GM19035 (cell line): Measurements from ENCODE around the gene MOCS3.
"Not testable (repeated sequence)": the region's sequence is repeated elsewhere in the genome, so short reads cannot be mapped to it uniquely, and the experiment has no call there.

Experiments used
- ATAC-seq: cut with Tn5 transposase; IDR thresholded peaks from one replicate; pipeline ENCODE4 v1.9.1; 2021; ENCODE audit not compliant: unreplicated experiment

The MOCS3 gene

GRCh38 chr20:50932016-50932485 is 26.6 kb upstream of the MOCS3 start:
- no peak for ATAC-seq

DNA sequence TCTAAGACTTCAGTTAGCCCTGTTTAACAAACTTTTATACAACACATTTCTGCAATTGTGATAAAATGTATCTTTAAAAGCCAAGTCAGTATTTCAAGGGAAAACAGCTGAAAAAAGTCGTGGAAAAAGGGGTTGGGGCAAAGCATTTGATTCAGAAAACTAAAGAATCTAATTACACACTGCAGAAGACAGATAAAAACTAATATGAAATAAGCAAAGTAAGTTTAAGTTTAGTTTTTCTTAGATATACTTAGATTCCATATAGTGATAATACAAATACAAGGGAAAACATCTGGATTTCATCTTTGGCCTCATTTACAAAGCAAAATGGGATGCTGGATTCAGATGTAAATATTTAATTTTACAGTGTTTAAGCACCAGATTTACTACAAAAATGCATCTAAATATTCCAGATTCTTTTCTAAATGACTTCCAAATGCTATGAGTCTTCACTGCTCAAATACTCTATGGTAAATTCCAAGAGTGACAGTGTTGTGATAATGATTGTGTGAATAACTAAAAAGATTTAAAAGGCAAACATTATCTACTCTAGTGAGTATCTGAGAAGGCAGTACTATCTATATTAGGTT is 25.8 kb upstream of the MOCS3 start:
- ATAC-seq: no peak

DNA sequence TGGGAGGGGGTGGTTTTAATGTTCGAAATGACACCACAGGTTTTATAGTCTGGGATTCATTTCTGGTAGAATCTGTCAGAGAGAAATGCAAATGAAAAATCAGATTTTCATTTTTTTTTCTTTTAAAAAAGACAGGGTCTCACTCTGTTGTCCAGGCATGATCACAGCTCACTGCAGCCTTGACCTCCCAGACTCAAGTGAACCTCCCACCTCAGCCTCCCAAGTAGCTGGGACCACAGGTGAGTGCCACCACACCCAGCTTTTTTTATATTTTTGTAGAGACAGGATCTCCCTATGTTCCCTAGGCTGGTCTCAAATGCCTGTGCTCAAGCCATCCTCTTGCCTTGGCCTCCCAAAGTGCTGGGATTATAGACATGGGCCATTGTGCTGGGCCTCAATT is 25.0 kb upstream of the MOCS3 start:
- no peak for ATAC-seq

- ATAC-seq: no peak
Observed at GRCh38 chr20:50943069-50943468, 15.5 kb upstream of the MOCS3 start.

GRCh38 chr20:50948132-50948785 is 10.4 kb upstream of the MOCS3 start:
- no peak for ATAC-seq

- no peak for ATAC-seq
Observed at GRCh38 chr20:50953196-50953595, 5.4 kb upstream of the MOCS3 start.

DNA sequence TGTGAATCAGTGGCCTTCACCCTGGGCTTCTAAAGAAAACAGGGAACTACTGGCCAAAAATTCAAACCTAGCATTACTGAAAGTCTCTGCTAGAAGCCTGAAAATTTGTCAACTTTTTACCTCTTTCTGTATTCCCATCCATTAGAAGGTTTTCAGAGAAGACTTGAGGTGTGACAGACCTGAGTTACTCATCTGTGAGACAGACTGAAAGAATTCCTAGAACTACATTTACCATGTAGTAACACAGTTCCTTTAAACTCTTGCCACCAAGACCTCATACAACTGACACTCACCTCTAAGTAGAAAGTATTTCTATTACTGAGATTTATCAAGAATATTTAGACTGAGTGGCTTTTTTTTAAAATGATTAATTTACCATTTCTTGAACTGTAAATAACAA is 4.8 kb upstream of the MOCS3 start:
- no peak for ATAC-seq

GRCh38 chr20:50957276-50957675 is 1.3 kb upstream of the MOCS3 start:
- ATAC-seq: no peak

- peak; percentile 84 for ATAC-seq
Observed at GRCh38 chr20:50957798-50958614, 612 bp upstream of the MOCS3 start, which contains the start of gene DPM1. Gene DPM1 (minus strand): TSS chr20:50958532. CDS start chr20:50958523, 9 bp downstream.

GRCh38 chr20:50959543-50960126 is 1.0 kb downstream of the MOCS3 start:
- no peak for ATAC-seq

DNA sequence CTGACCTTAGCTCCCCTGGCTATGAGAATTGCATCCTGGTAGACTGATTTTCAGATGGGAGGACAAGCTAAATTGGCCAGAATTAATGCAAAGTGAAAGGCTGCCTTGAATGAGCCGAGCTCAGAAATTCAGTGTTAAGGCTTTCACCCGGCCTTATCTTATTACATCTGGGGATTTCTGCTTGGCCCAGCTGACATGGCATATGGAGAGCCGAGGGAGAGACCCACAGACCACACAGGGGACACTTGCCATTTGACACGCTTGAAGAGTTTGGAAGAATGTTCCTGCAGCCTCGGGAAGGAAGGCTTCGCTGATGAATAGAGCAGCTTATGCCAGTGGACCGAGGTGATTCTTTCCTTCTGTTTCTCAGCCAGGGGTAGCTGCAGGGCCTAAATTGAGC is 9.0 kb downstream of the MOCS3 start:
- no peak for ATAC-seq

- no peak for ATAC-seq
Observed at GRCh38 chr20:50968289-50968688, 9.7 kb downstream of the MOCS3 start.

DNA sequence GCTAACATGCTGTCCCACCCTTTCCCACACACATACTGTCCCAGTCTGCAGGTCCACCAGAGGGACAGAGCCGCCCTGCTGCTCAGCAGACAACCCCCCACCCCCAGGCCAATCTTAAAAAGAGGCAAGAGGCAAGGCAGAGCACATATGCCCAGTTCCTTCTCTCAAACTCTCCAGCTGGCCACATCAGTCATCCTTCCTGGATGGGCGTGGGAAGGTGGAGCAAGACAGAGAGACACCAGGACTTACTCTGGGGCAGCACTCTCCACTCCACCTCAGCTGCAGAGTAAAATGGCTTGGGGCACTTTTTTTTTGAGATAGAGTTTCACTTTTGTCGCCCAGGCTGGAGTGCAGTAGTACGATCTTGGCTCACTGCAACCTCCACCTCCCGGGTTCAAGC is 10.8 kb downstream of the MOCS3 start:
- no peak for ATAC-seq

- ATAC-seq: no peak
Observed at GRCh38 chr20:50969912-50970311, 11.3 kb downstream of the MOCS3 start.

DNA sequence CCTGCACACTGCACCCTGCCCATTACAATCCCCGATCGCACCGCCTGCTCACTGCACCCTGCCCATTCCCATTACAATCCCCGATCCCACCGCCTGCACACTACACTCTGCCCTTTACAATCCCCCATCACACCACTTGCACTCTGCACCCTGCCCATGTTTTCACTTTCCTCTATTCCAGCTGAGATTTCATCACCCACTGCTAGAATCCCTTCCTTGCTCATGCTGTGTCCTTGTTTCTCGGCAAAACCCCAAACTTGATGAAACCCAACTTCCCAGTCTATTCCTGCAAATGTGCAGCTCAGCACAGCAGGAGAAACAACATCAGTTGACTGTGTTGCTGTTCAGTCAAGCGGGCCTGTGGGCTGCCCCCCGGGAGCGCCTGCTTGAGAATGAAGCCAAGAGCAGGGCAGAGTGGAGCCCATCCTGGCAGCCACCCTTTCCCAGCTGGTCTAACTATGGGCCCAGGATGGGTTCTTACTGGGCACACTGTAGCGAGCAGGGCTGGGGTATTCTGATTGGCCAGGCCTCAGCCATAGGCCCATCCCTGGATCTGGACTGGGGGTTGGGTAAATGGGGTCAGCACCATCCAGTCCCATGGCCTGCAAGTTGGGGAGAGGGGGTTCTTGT is 17.2 kb downstream of the MOCS3 start:
- ATAC-seq: no peak

DNA sequence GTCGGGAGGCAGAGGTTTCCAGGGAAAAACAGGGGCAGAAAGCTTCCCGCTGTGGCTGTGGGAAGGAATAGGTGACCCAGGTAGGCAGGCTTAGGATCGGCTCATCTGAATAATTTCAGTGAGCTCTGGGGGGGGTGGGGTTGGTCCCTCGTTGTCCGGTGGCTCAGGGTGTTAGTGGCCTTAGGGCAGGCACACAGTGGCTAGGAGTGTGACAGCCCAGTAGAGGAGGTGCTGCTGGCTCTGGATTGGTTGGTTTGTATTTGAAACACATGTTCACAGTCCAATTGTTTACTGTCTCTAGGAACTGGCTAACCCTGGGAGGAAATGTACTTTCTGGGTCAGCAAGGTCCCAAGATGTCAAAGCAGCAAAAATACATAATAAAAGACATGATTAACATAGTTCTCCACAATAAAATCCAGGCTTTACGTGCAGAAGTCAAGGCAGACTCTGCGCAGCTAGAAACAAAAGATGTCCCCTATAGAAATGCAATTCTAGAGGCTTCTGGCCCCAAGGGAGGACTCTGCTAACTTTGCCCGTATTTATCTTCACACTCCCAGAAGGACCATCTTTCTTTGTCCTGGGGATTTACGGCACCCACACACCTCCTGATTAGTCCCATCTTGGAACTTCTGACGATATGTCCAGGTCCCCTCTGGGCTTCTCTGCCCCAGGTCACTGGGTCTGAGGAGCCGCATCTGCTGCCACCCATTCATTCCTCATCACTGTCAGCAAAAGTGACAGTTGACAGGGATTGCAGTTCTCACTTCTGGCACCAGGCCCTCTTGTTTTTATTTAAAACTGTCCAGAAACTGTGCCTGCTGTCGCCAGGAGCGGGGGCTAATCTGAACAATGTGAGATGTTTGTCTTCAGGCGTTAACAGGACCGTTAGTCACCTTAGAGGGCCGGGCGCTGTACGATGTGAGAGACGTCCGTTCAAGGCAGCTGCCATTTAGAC is 18.7 kb downstream of the MOCS3 start:
- ATAC-seq: no peak

- not testable (repeated sequence) for ATAC-seq
Observed at GRCh38 chr20:50978533-50978932, 19.9 kb downstream of the MOCS3 start.

DNA sequence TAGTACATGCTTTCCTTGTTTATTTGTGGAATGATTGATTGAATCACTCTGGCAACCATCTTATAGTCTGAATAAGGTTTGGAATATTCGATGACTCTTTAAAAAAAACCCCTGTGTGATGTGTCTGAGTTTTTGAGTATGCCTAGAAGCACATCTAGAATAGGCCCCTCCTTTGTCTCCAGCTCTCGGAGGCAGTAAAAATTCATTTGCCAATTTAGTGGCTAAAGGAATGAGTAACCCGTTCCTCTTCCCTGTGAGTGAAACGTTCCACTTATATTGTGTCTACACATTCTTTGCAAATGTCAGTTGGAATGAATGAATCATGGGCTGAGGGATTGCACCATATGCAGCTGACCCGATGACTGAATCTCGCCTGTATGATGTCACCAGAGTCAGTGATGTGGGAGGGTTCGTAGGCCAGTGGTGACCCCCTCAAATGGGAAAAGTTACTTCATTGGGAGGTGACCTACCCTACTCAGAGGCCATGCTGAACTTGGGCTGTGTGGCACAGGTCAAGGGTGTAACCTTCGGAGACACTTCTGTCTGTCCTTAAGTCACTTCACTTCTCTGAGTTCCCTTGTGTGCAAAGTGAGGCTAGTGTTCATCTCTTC is 21.6 kb downstream of the MOCS3 start:
- no peak for ATAC-seq

GRCh38 chr20:50980851-50981713 is 22.5 kb downstream of the MOCS3 start:
- ATAC-seq: no peak
